NCI-H2107 treated with DMSO at 0.1 percent for 48 hours (cell line): ENCODE data around the gene PCYT2.
A peak's percentile ranks its signal among the peaks of the same experiment; 100 is the strongest.
"Not testable (repeated sequence)": the region's sequence is repeated elsewhere in the genome, so short reads cannot be mapped to it uniquely, and the experiment has no call there.

Experiments used
- DNase-seq: peaks from one replicate; lab custom pipeline; 2025; ENCODE audit not compliant: unreplicated experiment; lab: John Stamatoyannopoulos, UW

PCYT2 gene

GRCh38 chr17:81927653-81928543, 16.7 kb upstream of the PCYT2 start, which contains the start of gene MAFG:
TSS of gene MAFG (minus strand) at chr17:81927735. CDS start at chr17:81923185, 4,550 bp downstream.
- peak; percentile 57 for DNase-seq

- no peak for DNase-seq
These were observed 16.0 kb upstream of the PCYT2 start for GRCh38 chr17:81927152-81927652.

- no peak for DNase-seq
These were observed 15.4 kb upstream of the PCYT2 start for GRCh38 chr17:81926451-81927151.

GRCh38 chr17:81925860-81926450, 14.8 kb upstream of the PCYT2 start:
- no peak for DNase-seq

GRCh38 chr17:81924557-81925532, 13.6 kb upstream of the PCYT2 start:
- DNase-seq, result no peak

- no peak for DNase-seq
These were observed 12.4 kb upstream of the PCYT2 start for GRCh38 chr17:81923302-81924260.

- DNase-seq, result no peak
These were observed 11.5 kb upstream of the PCYT2 start for GRCh38 chr17:81922566-81923301.

GRCh38 chr17:81921996-81922565, 10.9 kb upstream of the PCYT2 start:
- no peak for DNase-seq

GRCh38 chr17:81921537-81921862, 10.3 kb upstream of the PCYT2 start:
- no peak for DNase-seq

GRCh38 chr17:81920612-81921536, 9.7 kb upstream of the PCYT2 start:
- DNase-seq, result no peak

- DNase-seq, result no peak
These were observed 7.8 kb upstream of the PCYT2 start for GRCh38 chr17:81918832-81919545.

GRCh38 chr17:81918333-81918669, 7.1 kb upstream of the PCYT2 start:
- DNase-seq, result not testable (repeated sequence)

GRCh38 chr17:81917565-81918332, 6.5 kb upstream of the PCYT2 start, which contains the start of gene SIRT7:
TSS of gene SIRT7 (minus strand) at chr17:81918176. CDS start at chr17:81918131, 45 bp downstream.
- peak; percentile 61 for DNase-seq

- DNase-seq, result no peak
These were observed 5.2 kb upstream of the PCYT2 start for GRCh38 chr17:81916234-81917001.

- DNase-seq, result no peak
These were observed 4.1 kb upstream of the PCYT2 start for GRCh38 chr17:81915331-81915730.
